GF-D8 (cell line): ENCODE results near the gene EDN3.
A peak's percentile ranks its signal among the peaks of the same experiment; 100 is the strongest.

ENCODE experiments used
- DNase-seq: peaks from one replicate; lab custom pipeline; 2025; lab: John Stamatoyannopoulos, UW

EDN3 gene

GRCh38 chr20:59300333-59301081 lies at the start of gene EDN3:
Gene EDN3, plus strand, starts transcription at chr20:59300611. Its CDS starts 202 bp downstream, at chr20:59300813.
- no peak for DNase-seq

GRCh38 chr20:59253325-59253724 lies 47.1 kb upstream of the EDN3 start:
- DNase-seq, result peak; percentile 64

- peak; percentile 76 for DNase-seq
Observed at GRCh38 chr20:59253779-59254319, 46.6 kb upstream of the EDN3 start.

- DNase-seq, result no peak
Observed at GRCh38 chr20:59255256-59255655, 45.2 kb upstream of the EDN3 start.

GRCh38 chr20:59258221-59258621 lies 42.2 kb upstream of the EDN3 start:
- DNase-seq, result peak; percentile 79

GRCh38 chr20:59259946-59260345 lies 40.5 kb upstream of the EDN3 start:
- peak; percentile 10 for DNase-seq

- no peak for DNase-seq
Observed at GRCh38 chr20:59265298-59265697, 35.1 kb upstream of the EDN3 start.

- DNase-seq, result no peak
Observed at GRCh38 chr20:59268870-59269269, 31.5 kb upstream of the EDN3 start.

- no peak for DNase-seq
Observed at GRCh38 chr20:59269411-59270025, 30.9 kb upstream of the EDN3 start.

- no peak for DNase-seq
Observed at GRCh38 chr20:59270380-59270779, 30.0 kb upstream of the EDN3 start.

- DNase-seq, result no peak
Observed at GRCh38 chr20:59273739-59274357, 26.6 kb upstream of the EDN3 start.

GRCh38 chr20:59276938-59277337 lies 23.5 kb upstream of the EDN3 start:
- no peak for DNase-seq

GRCh38 chr20:59284470-59284869 lies 15.9 kb upstream of the EDN3 start:
- DNase-seq, result no peak

GRCh38 chr20:59289994-59290393 lies 10.4 kb upstream of the EDN3 start:
- DNase-seq, result no peak

GRCh38 chr20:59291740-59292383 lies 8.5 kb upstream of the EDN3 start:
- DNase-seq, result no peak

GRCh38 chr20:59295531-59295930 lies 4.9 kb upstream of the EDN3 start:
- DNase-seq, result no peak

GRCh38 chr20:59297686-59298085 lies 2.7 kb upstream of the EDN3 start:
- no peak for DNase-seq

GRCh38 chr20:59299945-59300332 lies 472 bp upstream of the EDN3 start:
- DNase-seq, result no peak

GRCh38 chr20:59301343-59302007 lies 1.1 kb downstream of the EDN3 start:
- no peak for DNase-seq

- no peak for DNase-seq
Observed at GRCh38 chr20:59305908-59306655, 5.7 kb downstream of the EDN3 start.

GRCh38 chr20:59307270-59307669 lies 6.9 kb downstream of the EDN3 start:
- DNase-seq, result no peak
